Kidney (tissue), 14 donors: ENCODE measurements around the gene GRHL1. TPM values are rescaled to one million over a fixed set of nuclear protein-coding genes. Genes with fewer than 3 reads are reported as not detected.
A peak's percentile ranks its signal among the peaks of the same experiment; 100 is the strongest.

ENCODE experiments used
- DNase-seq, 5 donors: peaks; one replicate each; pipeline ENCODE4 v3.0.0-alpha.2; 2013 to 2020
- FAIRE-seq: peaks from 2 replicates; lab custom pipeline; 2012; peaks lifted over from hg19 to GRCh38; lab: Jason Lieb, UNC
- H3K27ac ChIP-seq, 2 donors: one replicate each; pipeline ENCODE4 v1.7.0; 2013; ENCODE audit warnings: low read depth in 2 of 2, low read length in 2 of 2, inconsistent platforms in 1 of 2
- H3K27me3 ChIP-seq: one replicate; pipeline ENCODE4 v1.7.1; 2013; ENCODE audit warnings: low read length, inconsistent platforms; ENCODE audit not compliant: control insufficient read depth, insufficient read depth
- H3K36me3 ChIP-seq, 3 donors: one replicate each; pipeline versions ENCODE4 v1.7.0 to v1.7.1; 2013; ENCODE audit warnings: low read length in 3 of 3, control low read depth in 1 of 3, inconsistent platforms in 1 of 3; ENCODE audit not compliant: insufficient read depth in 3 of 3, control insufficient read depth in 2 of 3
- H3K4me1 ChIP-seq, 3 donors: one replicate each; pipeline versions ENCODE4 v1.7.0 to v1.7.1; 2013; ENCODE audit warnings: low read length in 3 of 3, inconsistent platforms in 1 of 3, low read depth in 1 of 3; ENCODE audit not compliant: control insufficient read depth in 2 of 3, insufficient read depth in 2 of 3
- H3K4me3 ChIP-seq, 3 donors: one replicate each; pipeline versions ENCODE4 v1.7.0 to v1.8.1; 2013; ENCODE audit warnings: low read length in 3 of 3, control low read depth in 1 of 3, inconsistent platforms in 1 of 3
- H3K9ac ChIP-seq, 3 donors: one replicate each; pipeline versions ENCODE4 v1.7.0 to v1.7.1; 2013; ENCODE audit warnings: low read length in 3 of 3, control low read depth in 1 of 3, inconsistent platforms in 1 of 3
- H3K9me3 ChIP-seq, 3 donors: one replicate each; pipeline versions ENCODE4 v1.7.0 to v1.7.1; 2013; ENCODE audit warnings: low read length in 3 of 3, control low read depth in 1 of 3, inconsistent platforms in 1 of 3; ENCODE audit not compliant: control insufficient read depth in 2 of 3, insufficient read depth in 1 of 3
- intact Hi-C: fragments of 100-400 bp; cut with DNase I; formaldehyde crosslinking; loops from one replicate; pipeline ENCODE4 v1.11.1; 2022
- polyA plus RNA-seq: library from polyadenylated mRNA; stranded (reverse); fragments of 350-450 nt; fragmentation: Illumina TruSeq; extraction: RNeasy Lipid Tissue Mini Kit (QIAGEN cat#74804); gene quantifications from one replicate; pipeline ENCODE4 v1.2.3, GENCODE V29; 2014; ENCODE audit warnings: low read depth, low replicate concordance; ENCODE audit not compliant: insufficient read depth
- total RNA-seq: library from RNA; stranded (reverse); fragmentation: NEBNext Ultra II Directional; extraction: Animal tissue kit (Norgen Biotek cat#: 25700); gene quantifications from one replicate; pipeline ENCODE4 v1.2.1, GENCODE V29; 2021
- TF ChIP-seq, protein P1 (sequence below): IDR thresholded peaks from 3 replicates; pipeline ENCODE4 v1.5.1; 2012; ENCODE audit warnings: mild to moderate bottlenecking, moderate library complexity, borderline replicate concordance; ENCODE audit not compliant: insufficient read depth; ENCODE audit errors: extremely low read depth
- donor health status: control.
- donor health status: control.
- donor health status: control.
- donor health status: control.
- donor health status: control.
- donor health status: DM: yes; HTN: yes; CAD: no.
- donor health status: Normal renal cell carcinoma (clear cell type).

Gene GRHL1
- total and polyA plus RNA-seq, 2 donors from 2014 or later, result 2.3 to 6.0 TPM

DNA sequence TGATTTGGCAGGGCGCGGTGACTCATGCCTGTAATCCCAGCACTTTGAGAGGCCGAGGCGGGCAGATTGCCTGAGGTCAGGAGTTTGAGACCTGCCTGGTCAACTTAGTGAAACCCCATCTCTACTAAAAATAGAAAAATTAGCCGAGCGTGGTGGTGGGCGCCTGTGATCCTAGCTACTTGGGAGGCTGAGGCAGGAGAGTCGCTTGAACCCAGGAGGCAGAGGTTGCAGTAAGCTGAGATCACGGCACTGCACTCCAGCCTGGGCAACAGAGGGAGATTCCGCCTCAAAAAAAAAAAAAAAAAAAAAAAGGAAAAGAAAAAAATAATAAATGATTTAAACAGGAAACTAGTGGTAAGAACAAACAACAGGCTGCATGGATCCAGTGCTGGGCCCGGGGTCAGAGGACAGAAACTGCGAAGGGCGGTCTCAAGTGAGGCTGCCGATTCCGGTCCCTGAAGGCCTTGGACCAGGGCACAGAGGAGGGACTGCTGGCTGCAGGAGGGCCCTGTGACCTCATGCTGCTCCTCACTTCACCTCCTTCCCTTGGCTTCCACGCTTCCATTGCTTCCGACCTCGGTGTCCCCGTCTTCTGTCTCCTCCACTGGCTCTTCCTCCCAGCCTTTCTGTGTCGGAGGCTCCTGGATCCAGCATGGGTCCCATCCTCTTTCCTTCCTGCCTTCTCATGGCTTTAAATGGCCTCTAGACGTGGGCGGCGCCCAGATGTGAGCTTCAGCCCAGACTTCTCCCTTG lies 2.1 kb upstream of the GRHL1 start:
- H3K4me3 ChIP-seq, result no peak overlapping the region
- DNase-seq (peak in 1 of 5 donors; percentile 54), FAIRE-seq (no peak)
- no peaks in the 10 kb centered on the region for H3K36me3 ChIP-seq
- peaks cover 0 to 5% (median 0%) of the 10 kb centered on the region in 3 donors for H3K4me1 ChIP-seq
- H3K27ac ChIP-seq, result no peak overlapping the region
- no peak overlapping the region for H3K9ac ChIP-seq
- TF ChIP-seq, protein P1, sequence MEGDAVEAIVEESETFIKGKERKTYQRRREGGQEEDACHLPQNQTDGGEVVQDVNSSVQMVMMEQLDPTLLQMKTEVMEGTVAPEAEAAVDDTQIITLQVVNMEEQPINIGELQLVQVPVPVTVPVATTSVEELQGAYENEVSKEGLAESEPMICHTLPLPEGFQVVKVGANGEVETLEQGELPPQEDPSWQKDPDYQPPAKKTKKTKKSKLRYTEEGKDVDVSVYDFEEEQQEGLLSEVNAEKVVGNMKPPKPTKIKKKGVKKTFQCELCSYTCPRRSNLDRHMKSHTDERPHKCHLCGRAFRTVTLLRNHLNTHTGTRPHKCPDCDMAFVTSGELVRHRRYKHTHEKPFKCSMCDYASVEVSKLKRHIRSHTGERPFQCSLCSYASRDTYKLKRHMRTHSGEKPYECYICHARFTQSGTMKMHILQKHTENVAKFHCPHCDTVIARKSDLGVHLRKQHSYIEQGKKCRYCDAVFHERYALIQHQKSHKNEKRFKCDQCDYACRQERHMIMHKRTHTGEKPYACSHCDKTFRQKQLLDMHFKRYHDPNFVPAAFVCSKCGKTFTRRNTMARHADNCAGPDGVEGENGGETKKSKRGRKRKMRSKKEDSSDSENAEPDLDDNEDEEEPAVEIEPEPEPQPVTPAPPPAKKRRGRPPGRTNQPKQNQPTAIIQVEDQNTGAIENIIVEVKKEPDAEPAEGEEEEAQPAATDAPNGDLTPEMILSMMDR, result no peak
- H3K27me3 ChIP-seq, result peaks cover 5% of the 10 kb centered on the region
- intact Hi-C loops, result no loop called here
- H3K9me3 ChIP-seq, result no peaks in the 10 kb centered on the region

DNA sequence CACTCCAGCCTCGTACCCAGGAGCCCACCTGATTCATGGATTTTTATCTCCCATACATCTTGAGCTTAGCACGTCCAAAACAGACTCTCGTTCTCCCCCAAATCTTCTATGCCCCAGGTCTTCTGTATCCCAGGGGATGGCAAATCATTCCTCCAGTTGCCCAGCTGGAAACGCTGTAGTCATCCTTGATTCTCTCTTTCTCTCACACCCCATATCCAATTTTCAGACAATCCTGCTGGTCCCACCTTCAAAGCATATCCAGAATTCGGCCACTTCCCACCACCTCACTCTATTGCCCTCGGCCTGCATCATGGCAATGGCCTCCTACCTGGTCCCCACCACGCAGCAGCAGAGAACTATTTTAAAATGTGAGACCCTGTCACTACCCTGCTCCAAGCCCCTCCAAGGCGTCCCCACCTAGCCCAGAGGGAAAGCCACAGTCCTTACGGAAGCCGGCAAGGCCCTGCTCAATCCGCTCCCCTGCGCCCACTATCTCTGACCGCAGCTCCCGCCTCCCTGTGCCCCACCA lies 1.4 kb upstream of the GRHL1 start:
- H3K9ac ChIP-seq, result no peak overlapping the region
- peaks cover 0 to 5% (median 0%) of the 10 kb centered on the region in 3 donors for H3K4me1 ChIP-seq
- TF ChIP-seq, protein P1, result no peak
- no peak for DNase-seq
- H3K4me3 ChIP-seq, result no peak overlapping the region
- H3K27ac ChIP-seq, result no peak overlapping the region
- peaks cover 5% of the 10 kb centered on the region for H3K27me3 ChIP-seq
- no peaks in the 10 kb centered on the region for H3K36me3 ChIP-seq
- FAIRE-seq, result no peak
- H3K9me3 ChIP-seq, result no peaks in the 10 kb centered on the region
- intact Hi-C loops, result no loop called here

DNA sequence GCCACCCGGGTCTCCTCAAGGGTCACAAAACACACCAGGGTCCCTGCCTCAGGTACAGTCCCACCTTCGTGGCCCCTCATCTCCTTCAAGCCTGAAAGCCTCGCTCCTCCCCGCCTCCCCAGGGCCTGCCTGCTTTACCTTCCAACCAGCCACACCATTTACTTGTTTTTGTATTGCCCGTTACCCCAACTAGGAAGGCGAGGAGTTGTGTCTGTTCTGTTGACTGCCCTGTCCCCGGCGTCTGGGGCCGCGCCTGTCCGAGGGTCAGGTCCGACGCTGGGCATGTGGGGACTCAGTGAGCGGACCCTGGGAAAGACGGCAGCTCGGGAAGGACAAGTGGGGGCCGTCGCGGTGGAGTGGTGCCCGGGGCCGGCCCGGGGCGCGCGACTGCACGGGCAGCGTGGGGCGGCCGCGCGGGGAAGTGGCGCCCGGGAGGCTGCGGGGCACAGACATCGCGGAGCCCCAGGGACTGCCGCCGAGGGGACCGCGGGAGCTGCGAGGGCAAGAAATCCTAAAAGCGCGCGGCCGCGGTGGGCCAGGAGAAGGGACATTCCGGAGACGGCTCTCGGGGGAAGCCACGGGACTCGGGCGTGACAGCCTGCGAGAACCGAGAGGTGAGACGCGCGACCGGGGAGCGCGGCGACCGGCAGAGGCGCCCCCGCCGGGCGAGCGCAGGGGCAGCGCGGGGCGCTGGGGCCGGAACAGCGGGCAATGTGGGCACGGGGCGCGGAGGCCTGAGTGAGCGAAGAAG lies 797 bp upstream of the GRHL1 start:
- no peak for FAIRE-seq
- peak; percentile 54 to 87 (median 77) for DNase-seq
- intact Hi-C loops, result no loop called here
- Histone ChIP-seq H3K4me1 (peaks cover 0 to 5% (median 0%) of the 10 kb centered on the region in 3 donors), H3K9me3 (no peaks in the 10 kb centered on the region), H3K4me3 (peak overlapping the region; percentile 26 to 58 (median 32)), H3K27me3 (peaks cover 5% of the 10 kb centered on the region), H3K27ac (peak overlapping the region in 1 of 2 donors; percentile 37), H3K9ac (peak overlapping the region in 1 of 3 donors; percentile 51), H3K36me3 (no peaks in the 10 kb centered on the region)
- TF ChIP-seq, protein P1, result no peak
